ENCODE results near the gene SCUBE2.

GRCh38 chr11:9138133-9138453 is 46.7 kb upstream of the SCUBE2 start:
- TF ChIP-seq CTCF (IDR thresholded peaks at IDR 0.05; ENCODE audit: low read depth, low read length, missing input control) (no peak), RAD21 (IDR thresholded peaks at IDR 0.05) (no peak), REST (IDR thresholded peaks at IDR 0.05) (no peak), TAF1 (conservative IDR thresholded peaks at IDR 0.05) (no peak), RXRA (IDR thresholded peaks at IDR 0.05) (no peak), MAX (IDR thresholded peaks at IDR 0.05) (no peak), GABPA (IDR thresholded peaks at IDR 0.05 in 1 of 2, conservative IDR thresholded peaks at IDR 0.05 in 1 of 2) (no peak), HNF4A (conservative IDR thresholded peaks at IDR 0.05) (no peak), HNF4G (IDR thresholded peaks at IDR 0.05) (no peak), ATF3 (IDR thresholded peaks at IDR 0.05) (no peak)
